Smooth muscle cell of the umbilical artery (primary cell): ENCODE data around the gene RRP1. TPM values are rescaled to one million over a fixed set of nuclear protein-coding genes. Genes with fewer than 3 reads are reported as not detected.

ENCODE experiments used
- total RNA-seq: library from RNA; depleted of rRNA; stranded (reverse); fragments of >200 nt; gene quantifications from 2 replicates; pipeline ENCODE4 v1.2.3, GENCODE V29; 2014

Gene RRP1
- total RNA-seq, result 13.7 and 22.7 TPM in 2 replicates

DNA sequence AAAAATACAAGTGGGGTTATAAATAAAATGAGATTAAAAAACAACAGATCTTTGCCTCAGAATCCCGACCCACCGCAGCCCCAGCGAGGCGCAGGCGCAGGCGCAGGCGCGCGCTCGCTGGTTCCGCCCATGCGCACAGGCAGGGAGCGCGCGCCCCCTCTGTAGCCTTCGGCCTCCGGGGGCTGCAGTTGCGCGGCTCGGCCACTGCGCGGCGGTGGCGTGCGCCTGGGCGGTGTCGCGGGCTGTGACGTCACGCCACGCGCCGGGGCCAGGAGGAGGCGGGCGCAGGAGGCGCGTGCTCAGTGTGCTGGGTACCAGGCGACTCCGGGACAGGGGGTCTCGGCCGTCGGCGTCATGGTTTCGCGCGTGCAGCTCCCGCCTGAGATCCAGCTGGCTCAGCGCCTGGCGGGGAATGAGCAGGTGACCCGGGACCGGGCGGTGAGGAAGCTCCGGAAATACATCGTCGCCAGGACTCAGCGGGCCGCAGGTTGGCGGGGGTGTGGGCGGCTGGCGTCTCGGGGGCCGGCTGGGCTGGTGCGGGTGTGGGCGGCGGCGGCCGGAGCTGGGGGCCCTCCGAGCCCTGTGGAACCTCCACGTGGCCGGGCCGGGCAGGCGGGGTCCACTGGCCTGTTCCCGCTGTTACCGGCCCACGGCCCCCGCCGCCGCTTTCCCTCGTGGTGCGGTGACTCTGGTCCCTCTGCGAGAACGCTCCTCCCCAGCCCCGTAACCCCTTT is at the start of gene RRP1:
RRP1 (plus strand) TSS at position 302 of the 734 bp plus-strand sequence; CDS start at position 355, 53 bp downstream.

GRCh38 chr21:43775795-43776430 is 13.5 kb upstream of the RRP1 start, which contains the start of gene CSTB:
Gene CSTB, minus strand, starts transcription at chr21:43776308. Its CDS starts 39 bp downstream, at chr21:43776269.

Other genes with a start within 250 kb of the RRP1 start
- gene HSF2BP, start 130.1 kb upstream of the RRP1 start, total RNA-seq, result 2.0 and 3.6 TPM in 2 replicates
- gene RRP1B, start 130.0 kb upstream of the RRP1 start, total RNA-seq, result 19.3 and 33.3 TPM in 2 replicates
- gene PDXK, start 70.4 kb upstream of the RRP1 start, total RNA-seq, result 208 and 328 TPM in 2 replicates
- 4.2 TPM in 2 replicates for gene CSTB, start 13.3 kb upstream of the RRP1 start, total RNA-seq
- 51.4 and 130 TPM in 2 replicates for gene AGPAT3, start 75.6 kb downstream of the RRP1 start, total RNA-seq
- gene TRAPPC10, start 222.7 kb downstream of the RRP1 start, total RNA-seq, result 22.0 and 33.6 TPM in 2 replicates